Measurements from ENCODE around the gene UBE2E1.

UBE2E1 gene

DNA sequence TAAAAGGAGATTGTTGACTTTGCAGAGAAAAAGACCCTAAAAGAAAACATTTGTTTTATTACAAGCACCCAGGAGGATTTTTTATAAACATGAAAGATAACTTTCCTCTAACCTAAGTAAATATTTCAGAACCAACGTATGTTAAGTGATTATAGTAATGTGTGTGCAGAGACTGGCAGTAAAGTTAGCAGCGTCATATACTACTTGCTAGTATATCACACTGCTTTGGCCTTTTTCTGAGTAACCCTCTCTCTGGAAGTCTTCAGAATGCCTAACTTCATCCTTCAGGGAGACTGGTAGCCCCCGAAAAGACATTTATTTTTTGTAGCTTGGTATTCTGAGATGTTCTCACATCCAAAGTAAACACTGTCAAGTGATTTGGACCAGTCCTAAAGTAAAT is 17.9 kb downstream of the UBE2E1 start:
- H3K4me1 ChIP-seq (ENCODE audit: insufficient read depth, low read length), result peaks cover 56% of the 10 kb centered on the region
- H3K4me3 ChIP-seq (ENCODE audit: low read depth in 1 of 2, low read length in 2 of 2), result no peak overlapping the region
- H3K27me3 ChIP-seq (ENCODE audit: control insufficient read depth in 1 of 2, insufficient read depth in 2 of 2, low read length in 2 of 2), result no peaks in the 10 kb centered on the region
- no peak overlapping the region for H3K9ac ChIP-seq (ENCODE audit: low read length)
- no peak overlapping the region for H3K27ac ChIP-seq (ENCODE audit: low read depth, low read length)
- H3K9me3 ChIP-seq (ENCODE audit: low read length), result no peaks in the 10 kb centered on the region
- no peaks in the 10 kb centered on the region for H3K36me3 ChIP-seq (ENCODE audit: insufficient read depth, low read length)

DNA sequence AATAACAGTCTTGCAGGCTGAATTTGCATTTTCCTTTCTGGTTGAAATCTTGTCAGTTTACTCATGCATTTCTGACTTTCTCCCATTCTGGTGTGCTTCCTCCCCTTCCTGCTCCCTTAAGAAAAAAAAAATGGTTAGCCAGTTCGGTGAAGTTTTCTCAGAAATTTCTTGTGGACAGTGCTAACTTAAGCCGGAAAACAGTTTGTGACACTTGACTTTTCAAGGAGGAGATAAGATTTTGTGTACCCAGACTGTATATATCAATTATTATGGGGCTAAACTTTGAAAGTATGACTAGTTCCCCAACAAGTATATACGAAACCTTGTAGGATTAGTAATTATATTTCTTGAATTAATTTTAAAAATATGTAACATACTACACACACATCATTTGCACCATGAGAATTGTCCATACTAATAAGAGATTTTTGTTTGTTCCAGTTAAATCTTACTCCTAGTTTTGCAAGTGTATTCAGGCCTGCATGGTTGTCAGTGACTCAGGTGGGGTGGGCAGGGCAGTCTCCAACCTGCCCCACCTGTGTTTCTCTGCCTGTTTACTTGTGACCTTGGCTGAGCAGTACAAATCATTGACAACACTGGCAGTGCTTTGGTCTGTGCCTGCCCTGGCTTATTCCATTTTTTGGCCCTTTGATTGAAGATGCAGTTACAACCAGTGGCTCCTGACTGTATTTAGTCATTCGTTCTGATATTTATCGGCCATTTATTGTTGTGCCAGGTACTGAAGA is 19.1 kb downstream of the UBE2E1 start:
- peaks cover 52% of the 10 kb centered on the region for H3K4me1 ChIP-seq (ENCODE audit: insufficient read depth, low read length)
- no peaks in the 10 kb centered on the region for H3K9me3 ChIP-seq (ENCODE audit: low read length)
- H3K36me3 ChIP-seq (ENCODE audit: insufficient read depth, low read length), result no peaks in the 10 kb centered on the region
- no peak overlapping the region for H3K9ac ChIP-seq (ENCODE audit: low read length)
- H3K4me3 ChIP-seq (ENCODE audit: low read depth in 1 of 2, low read length in 2 of 2), result no peak overlapping the region
- H3K27me3 ChIP-seq (ENCODE audit: control insufficient read depth in 1 of 2, insufficient read depth in 2 of 2, low read length in 2 of 2), result no peaks in the 10 kb centered on the region
- no peak overlapping the region for H3K27ac ChIP-seq (ENCODE audit: low read depth, low read length)

DNA sequence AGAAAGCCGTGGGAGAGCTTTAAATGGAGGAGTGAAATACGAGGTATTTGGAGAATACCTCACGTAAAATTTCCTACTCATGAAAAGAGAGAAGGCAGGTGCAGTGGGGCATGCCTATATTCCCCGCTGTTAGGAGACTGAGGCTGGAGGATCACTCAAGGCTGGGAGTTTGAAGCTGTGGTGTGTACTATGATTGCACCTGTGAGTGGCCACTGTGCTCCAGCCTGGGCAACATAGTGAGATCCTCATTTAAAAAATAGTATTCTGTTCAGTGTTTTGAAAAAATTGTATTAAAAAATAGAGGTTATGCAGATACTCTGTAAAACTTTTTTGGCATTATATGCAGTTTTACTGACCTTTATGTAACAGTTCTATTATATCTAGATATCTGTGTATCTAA is 20.0 kb downstream of the UBE2E1 start:
- Histone ChIP-seq H3K4me3 (ENCODE audit: low read depth in 1 of 2, low read length in 2 of 2) (no peak overlapping the region), H3K4me1 (ENCODE audit: insufficient read depth, low read length) (peaks cover 43% of the 10 kb centered on the region), H3K9me3 (ENCODE audit: low read length) (no peaks in the 10 kb centered on the region)

DNA sequence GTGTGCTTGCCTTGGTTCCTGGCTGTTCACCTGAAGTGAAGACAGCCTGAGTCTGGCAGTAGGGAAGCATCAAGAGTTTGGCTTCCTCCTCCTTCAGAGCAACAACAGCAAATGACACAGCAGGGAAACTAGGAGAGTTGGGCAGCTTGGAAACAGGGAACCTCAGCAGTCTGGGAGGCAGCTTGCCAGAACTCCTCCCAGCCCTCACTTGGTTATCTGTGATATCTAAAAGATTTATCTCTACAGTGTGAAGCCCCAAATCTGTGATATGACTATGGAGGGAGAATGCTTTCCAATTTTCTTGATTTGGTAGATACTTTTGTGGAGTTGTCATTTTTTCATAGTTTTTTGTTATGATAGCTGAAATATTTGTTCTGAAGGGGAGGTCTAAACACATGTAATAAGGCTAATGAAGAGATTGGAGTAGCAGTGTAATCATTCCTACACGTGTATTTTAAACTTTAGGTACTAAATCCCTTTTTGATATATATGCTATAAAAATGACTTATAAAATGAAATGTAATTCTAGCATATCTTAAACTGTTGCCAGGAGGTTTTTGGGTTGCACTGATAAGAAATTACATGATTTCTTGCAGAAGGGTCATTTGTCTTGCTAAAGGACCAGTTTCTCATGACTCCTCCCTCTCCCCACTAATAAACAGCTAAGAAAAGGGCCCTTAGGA is 20.8 kb downstream of the UBE2E1 start:
- no peaks in the 10 kb centered on the region for H3K36me3 ChIP-seq (ENCODE audit: insufficient read depth, low read length)
- no peaks in the 10 kb centered on the region for H3K9me3 ChIP-seq (ENCODE audit: low read length)
- H3K4me3 ChIP-seq (ENCODE audit: low read depth in 1 of 2, low read length in 2 of 2), result no peak overlapping the region
- peaks cover 36% of the 10 kb centered on the region for H3K4me1 ChIP-seq (ENCODE audit: insufficient read depth, low read length)
- H3K27ac ChIP-seq (ENCODE audit: low read depth, low read length), result no peak overlapping the region
- no peaks in the 10 kb centered on the region for H3K27me3 ChIP-seq (ENCODE audit: control insufficient read depth in 1 of 2, insufficient read depth in 2 of 2, low read length in 2 of 2)
- no peak overlapping the region for H3K9ac ChIP-seq (ENCODE audit: low read length)

More for the DNA sequence above, 20.0 kb downstream of the UBE2E1 start:
- no peaks in the 10 kb centered on the region for H3K36me3 ChIP-seq (ENCODE audit: insufficient read depth, low read length)
- H3K9ac ChIP-seq (ENCODE audit: low read length), result no peak overlapping the region
- H3K27ac ChIP-seq (ENCODE audit: low read depth, low read length), result no peak overlapping the region
- H3K27me3 ChIP-seq (ENCODE audit: control insufficient read depth in 1 of 2, insufficient read depth in 2 of 2, low read length in 2 of 2), result no peaks in the 10 kb centered on the region

DNA sequence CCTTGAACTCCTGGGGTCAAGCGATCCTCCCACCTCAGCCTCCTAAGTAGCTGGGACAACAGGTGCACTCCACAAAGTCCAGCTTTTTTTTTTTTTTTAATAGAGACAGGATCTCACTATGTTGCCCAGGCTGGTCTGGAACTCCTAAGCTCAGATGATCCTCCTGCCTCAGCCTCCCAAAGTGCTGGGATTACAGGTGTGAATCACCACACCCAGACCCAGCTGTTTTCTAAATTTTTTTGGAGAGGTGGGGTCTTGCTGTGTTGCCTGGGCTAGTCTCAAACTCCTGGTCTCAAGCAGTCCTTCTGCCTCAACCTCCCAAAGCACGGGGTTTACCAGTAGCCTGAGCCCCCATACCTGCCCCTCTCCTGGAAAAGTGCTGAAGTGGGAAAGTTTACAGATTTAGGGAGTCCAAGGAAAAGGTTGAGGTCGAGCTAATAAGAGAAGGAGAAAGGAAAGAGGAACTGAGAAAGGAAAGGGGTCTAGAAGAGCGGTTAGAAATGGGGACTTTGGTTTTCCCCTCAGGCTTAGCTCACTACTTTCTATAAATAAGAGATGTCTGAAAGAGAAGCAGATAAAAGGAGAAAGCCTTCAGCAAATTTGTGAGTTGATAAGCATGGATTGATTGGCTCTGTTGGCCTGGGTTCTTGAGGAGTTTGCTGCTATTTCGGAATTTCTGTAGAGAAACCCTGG is 23.6 kb downstream of the UBE2E1 start:
- H3K27ac ChIP-seq (ENCODE audit: low read depth, low read length), result no peak overlapping the region
- H3K4me3 ChIP-seq (ENCODE audit: low read depth in 1 of 2, low read length in 2 of 2), result no peak overlapping the region
- H3K4me1 ChIP-seq (ENCODE audit: insufficient read depth, low read length), result peaks cover 18% of the 10 kb centered on the region
- no peak overlapping the region for H3K9ac ChIP-seq (ENCODE audit: low read length)
- H3K36me3 ChIP-seq (ENCODE audit: insufficient read depth, low read length), result no peaks in the 10 kb centered on the region
- H3K27me3 ChIP-seq (ENCODE audit: control insufficient read depth in 1 of 2, insufficient read depth in 2 of 2, low read length in 2 of 2), result no peaks in the 10 kb centered on the region
- H3K9me3 ChIP-seq (ENCODE audit: low read length), result no peaks in the 10 kb centered on the region

DNA sequence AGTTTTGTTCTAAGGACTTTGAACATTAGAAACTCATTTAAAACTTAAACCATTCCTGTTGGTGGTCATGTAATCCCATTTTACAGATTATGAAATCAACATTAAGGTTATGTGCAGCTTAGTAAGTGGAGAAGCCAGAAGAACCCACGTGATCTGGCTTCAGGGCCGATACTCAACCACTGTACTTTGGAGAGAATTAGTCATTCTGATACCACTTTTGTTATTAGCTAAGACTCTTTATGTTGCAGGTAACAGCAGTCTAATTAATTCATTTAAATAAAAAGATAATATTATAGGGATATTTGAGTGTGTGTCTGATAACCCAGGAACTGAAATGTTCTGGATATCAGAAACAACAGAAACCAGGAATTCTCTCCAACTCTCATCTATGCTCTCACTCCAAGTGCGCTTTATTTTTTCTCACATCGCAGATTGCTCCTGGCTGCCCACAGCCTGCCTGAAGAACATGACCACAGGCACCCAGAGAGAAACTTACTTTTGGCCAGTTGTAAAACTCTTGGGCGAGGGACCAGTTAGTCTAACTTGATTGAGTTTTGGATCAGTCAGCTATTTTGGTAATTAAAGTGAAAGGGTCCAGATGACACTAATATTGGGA is 25.2 kb downstream of the UBE2E1 start:
- Histone ChIP-seq H3K9me3 (ENCODE audit: low read length) (no peaks in the 10 kb centered on the region), H3K4me3 (ENCODE audit: low read depth in 1 of 2, low read length in 2 of 2) (no peak overlapping the region), H3K27me3 (ENCODE audit: control insufficient read depth in 1 of 2, insufficient read depth in 2 of 2, low read length in 2 of 2) (no peaks in the 10 kb centered on the region), H3K27ac (ENCODE audit: low read depth, low read length) (no peak overlapping the region), H3K4me1 (ENCODE audit: insufficient read depth, low read length) (peaks cover 18% of the 10 kb centered on the region), H3K9ac (ENCODE audit: low read length) (no peak overlapping the region), H3K36me3 (ENCODE audit: insufficient read depth, low read length) (no peaks in the 10 kb centered on the region)

DNA sequence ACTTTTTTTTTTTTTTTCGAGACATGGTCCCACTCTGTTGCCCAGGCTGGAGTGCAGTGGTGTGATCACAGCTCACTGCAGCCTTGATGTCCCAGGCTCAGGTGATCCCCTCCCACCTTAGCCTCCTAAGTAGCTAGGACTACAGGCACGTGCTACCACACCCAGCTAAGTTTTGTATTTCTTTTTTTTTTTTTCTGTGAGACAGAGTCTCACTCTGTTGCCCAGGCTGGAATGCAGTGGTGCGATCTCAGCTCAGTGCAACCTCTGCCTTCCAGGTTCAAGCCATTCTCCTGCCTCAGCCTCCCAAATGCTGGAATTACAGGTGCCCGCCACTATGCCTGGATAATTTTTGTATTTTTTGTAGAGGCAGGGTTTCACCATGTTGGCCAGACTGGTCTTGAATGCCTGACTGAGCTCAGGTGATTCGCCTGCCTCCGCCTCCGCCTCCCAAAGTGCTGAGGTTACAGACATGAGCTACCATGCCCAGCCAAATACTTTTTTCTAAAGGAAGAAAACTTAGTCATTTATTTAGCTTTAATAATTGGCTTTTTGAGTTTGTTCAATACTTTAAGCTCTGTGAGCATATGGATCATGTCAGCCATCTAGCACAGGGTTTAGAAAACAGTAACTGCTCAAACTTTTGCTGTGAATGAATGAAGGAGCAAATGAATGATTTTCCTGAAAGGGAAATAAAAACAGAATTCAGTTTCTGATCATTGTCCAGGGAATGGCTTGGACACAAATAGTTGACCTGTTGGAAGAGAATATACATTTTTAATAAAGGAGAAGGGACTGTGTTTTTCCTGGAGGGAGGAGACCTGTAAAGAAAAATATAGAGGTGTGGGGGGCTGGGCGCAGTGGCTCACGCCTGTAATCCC is 26.0 kb downstream of the UBE2E1 start:
- H3K36me3 ChIP-seq (ENCODE audit: insufficient read depth, low read length), result no peaks in the 10 kb centered on the region
- no peak overlapping the region for H3K27ac ChIP-seq (ENCODE audit: low read depth, low read length)
- H3K4me3 ChIP-seq (ENCODE audit: low read depth in 1 of 2, low read length in 2 of 2), result no peak overlapping the region
- no peaks in the 10 kb centered on the region for H3K9me3 ChIP-seq (ENCODE audit: low read length)
- no peak overlapping the region for H3K9ac ChIP-seq (ENCODE audit: low read length)
- H3K27me3 ChIP-seq (ENCODE audit: control insufficient read depth in 1 of 2, insufficient read depth in 2 of 2, low read length in 2 of 2), result no peaks in the 10 kb centered on the region
- peaks cover 18% of the 10 kb centered on the region for H3K4me1 ChIP-seq (ENCODE audit: insufficient read depth, low read length)

DNA sequence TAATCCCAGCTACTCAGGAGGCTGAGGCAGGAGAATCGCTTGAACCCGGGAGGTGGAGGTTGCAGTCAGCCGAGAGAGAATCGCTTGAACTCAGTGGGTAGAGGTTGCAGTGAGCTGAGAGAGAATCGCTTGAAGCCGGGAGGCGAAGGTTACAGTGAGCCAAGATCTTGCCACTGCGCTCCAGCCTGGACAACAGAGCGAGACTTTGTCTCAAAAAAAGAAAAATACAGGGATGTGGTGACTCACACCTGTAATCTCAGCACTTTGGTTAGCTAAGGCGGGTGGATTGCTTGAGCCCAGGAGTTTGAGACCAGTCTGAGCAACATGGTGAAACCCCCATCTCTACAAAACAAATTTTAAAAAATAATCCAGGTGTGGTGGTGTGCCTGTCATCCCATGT is 26.8 kb downstream of the UBE2E1 start:
- Histone ChIP-seq H3K27ac (ENCODE audit: low read depth, low read length) (no peak overlapping the region), H3K27me3 (ENCODE audit: control insufficient read depth in 1 of 2, insufficient read depth in 2 of 2, low read length in 2 of 2) (no peaks in the 10 kb centered on the region), H3K36me3 (ENCODE audit: insufficient read depth, low read length) (no peaks in the 10 kb centered on the region), H3K4me3 (ENCODE audit: low read depth in 1 of 2, low read length in 2 of 2) (no peak overlapping the region), H3K4me1 (ENCODE audit: insufficient read depth, low read length) (peaks cover 23% of the 10 kb centered on the region), H3K9ac (ENCODE audit: low read length) (no peak overlapping the region), H3K9me3 (ENCODE audit: low read length) (no peaks in the 10 kb centered on the region)

DNA sequence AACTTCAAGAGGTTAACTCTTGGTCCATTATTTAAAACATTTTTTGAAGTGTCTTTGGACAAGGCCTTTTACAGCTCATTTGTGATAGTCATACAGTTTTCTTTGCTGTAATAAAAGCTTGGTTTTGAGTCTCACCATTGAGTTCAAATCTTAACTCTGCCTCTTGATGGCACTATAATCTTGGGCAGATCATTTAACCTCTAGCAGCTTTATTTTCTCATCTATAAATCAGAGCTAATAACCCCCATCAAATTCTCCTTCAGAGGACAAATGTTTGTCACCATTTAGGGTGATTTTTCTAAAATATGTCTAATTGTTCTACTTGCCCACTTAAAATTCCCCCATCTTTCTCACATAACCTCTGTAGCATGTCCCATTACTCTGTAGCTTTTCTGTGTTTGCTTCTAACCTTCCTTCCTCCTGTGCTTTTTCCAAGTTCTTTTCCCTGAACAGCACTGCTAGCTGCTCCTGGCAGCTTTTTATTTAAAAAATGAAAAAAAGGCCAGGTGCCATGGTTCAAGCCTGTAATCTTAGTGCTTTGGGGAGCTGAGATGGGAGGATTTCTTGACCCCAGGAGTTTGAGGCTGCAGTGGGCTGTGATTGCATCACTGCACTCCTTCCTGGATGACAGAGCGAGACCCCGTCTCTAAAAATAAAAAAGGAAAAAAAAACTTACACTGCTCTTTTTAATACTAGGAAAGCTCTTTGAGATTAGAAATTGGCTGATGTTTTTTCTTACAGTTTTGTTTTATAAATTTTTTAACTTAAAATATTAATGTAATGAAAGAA is 28.5 kb downstream of the UBE2E1 start:
- H3K27me3 ChIP-seq (ENCODE audit: control insufficient read depth in 1 of 2, insufficient read depth in 2 of 2, low read length in 2 of 2), result no peaks in the 10 kb centered on the region
- H3K36me3 ChIP-seq (ENCODE audit: insufficient read depth, low read length), result no peaks in the 10 kb centered on the region
- H3K9ac ChIP-seq (ENCODE audit: low read length), result no peak overlapping the region
- no peaks in the 10 kb centered on the region for H3K9me3 ChIP-seq (ENCODE audit: low read length)
- H3K4me3 ChIP-seq (ENCODE audit: low read depth in 1 of 2, low read length in 2 of 2), result no peak overlapping the region
- H3K27ac ChIP-seq (ENCODE audit: low read depth, low read length), result no peak overlapping the region
- peaks cover 25% of the 10 kb centered on the region for H3K4me1 ChIP-seq (ENCODE audit: insufficient read depth, low read length)

DNA sequence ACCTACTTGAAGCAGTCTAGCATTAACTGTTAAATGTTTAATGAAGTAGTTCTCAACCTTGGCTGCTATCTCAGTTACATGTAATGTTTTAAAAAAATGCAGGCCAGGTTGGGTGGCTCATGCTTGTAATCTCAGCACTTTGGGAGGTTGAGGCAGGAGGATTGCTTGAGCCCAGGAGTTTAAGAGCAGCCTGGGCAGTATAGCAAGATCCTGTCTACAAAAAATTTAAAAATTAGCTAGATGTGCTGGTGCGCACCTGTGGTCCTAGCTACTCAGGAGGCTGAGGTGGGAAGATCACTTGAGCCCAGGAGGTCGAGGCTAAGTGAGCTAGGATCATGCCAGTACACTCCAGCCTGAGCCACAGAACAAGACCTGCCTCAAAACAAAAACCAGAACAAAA is 29.3 kb downstream of the UBE2E1 start:
- Histone ChIP-seq H3K9me3 (ENCODE audit: low read length) (no peaks in the 10 kb centered on the region), H3K4me1 (ENCODE audit: insufficient read depth, low read length) (peaks cover 22% of the 10 kb centered on the region), H3K27ac (ENCODE audit: low read depth, low read length) (no peak overlapping the region), H3K36me3 (ENCODE audit: insufficient read depth, low read length) (no peaks in the 10 kb centered on the region), H3K4me3 (ENCODE audit: low read depth in 1 of 2, low read length in 2 of 2) (no peak overlapping the region), H3K9ac (ENCODE audit: low read length) (no peak overlapping the region), H3K27me3 (ENCODE audit: control insufficient read depth in 1 of 2, insufficient read depth in 2 of 2, low read length in 2 of 2) (no peaks in the 10 kb centered on the region)
